ENCODE measurements around the gene TULP4. TPM values are rescaled to one million over a fixed set of nuclear protein-coding genes. Genes with fewer than 3 reads are reported as not detected.
A peak's percentile ranks its signal among the peaks of the same experiment; 100 is the strongest.

Gene TULP4
- total and polyA plus RNA-seq, 2 donors (not counting 1 experiment from before 2014, with no cell fraction given) = 12.0 to 90.0 TPM

DNA sequence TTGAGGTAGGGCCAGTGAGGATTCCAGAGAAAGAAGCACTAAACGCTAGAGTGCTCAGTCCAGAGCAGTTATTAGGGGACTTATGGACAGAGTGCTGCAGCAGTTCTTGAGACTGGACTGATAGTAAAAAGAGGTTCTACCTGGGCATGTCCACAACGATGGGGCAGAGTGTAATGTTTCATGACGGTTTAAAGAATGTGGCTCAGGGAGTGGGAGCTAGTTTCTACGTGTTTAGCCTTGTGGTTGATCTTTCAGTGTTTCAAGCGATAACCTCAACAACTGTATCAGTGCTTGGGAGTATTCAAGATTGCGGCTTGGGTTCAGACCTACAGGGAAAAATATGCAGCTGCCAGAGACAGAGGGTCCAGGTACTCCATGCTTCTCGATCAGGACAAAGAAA, 67.1 kb downstream of the TULP4 start:
- intact Hi-C loops (cut with micrococcal nuclease) = no loop called here
- peaks cover 0 to 1% of the 10 kb centered on the region in 2 experiments for H3K36me3 ChIP-seq (replicated peaks in 1 of 2; ENCODE audit: control extremely low read depth in 1 of 2, control insufficient read depth in 1 of 2, extremely low read depth in 1 of 2, insufficient read depth in 2 of 2, low read length in 1 of 2)
- H3K9me3 ChIP-seq (ENCODE audit: control extremely low read depth in 1 of 3, control insufficient read depth in 2 of 3, insufficient read depth in 1 of 3, low read length in 2 of 3) = no peaks in the 10 kb centered on the region
- H3K4me3 ChIP-seq (ENCODE audit: control extremely low read depth in 1 of 5, extremely low read depth in 1 of 5, insufficient read depth in 1 of 5, low read depth in 2 of 5, low read length in 4 of 5) = no peak overlapping the region
- WGBS (ENCODE audit: insufficient coverage) = over 99% methylated on average over 7 of the region's 7 CpGs
- no peaks in the 10 kb centered on the region for H3K27me3 Mint-ChIP-seq
- ATAC-seq (ENCODE audit: low read depth) = no peak
- H3K27ac ChIP-seq (ENCODE audit: low read length in 2 of 2) = no peak overlapping the region
- no peaks in the 10 kb centered on the region for H3K9me3 Mint-ChIP-seq (ENCODE audit: insufficient read depth)
- peaks cover 8% of the 10 kb centered on the region for H4K20me1 ChIP-seq (ENCODE audit: control insufficient read depth, insufficient read depth, low read length, poor library complexity, severe bottlenecking)
- TF ChIP-seq CTCF (IDR thresholded peaks at IDR 0.05) (no peak), EZH2 (IDR thresholded peaks at IDR 0.05; ENCODE audit: borderline replicate concordance, insufficient read depth, low read depth, low read length, poor library complexity, severe bottlenecking) (no peak)
- H3K79me2 ChIP-seq (ENCODE audit: control insufficient read depth, insufficient read depth, low read length) = peaks cover 16% of the 10 kb centered on the region
- H3K4me2 ChIP-seq (replicated peaks; ENCODE audit: low read depth, low read length, poor library complexity, severe bottlenecking) = peak overlapping the region; percentile 44
- peaks cover 38% of the 10 kb centered on the region for H3K4me1 Mint-ChIP-seq
- no peak overlapping the region for H3K9ac ChIP-seq (ENCODE audit: low read length)
- no peaks in the 10 kb centered on the region for H3K27me3 ChIP-seq (replicated peaks in 1 of 4; ENCODE audit: control extremely low read depth in 1 of 4, control insufficient read depth in 3 of 4, insufficient read depth in 4 of 4, low read length in 3 of 4)
- CTCF ChIA-PET = interaction anchor here (0.9 to 1.6 kb wide), 2 partner anchors 148 to 158 kb away, joined by 3 to 4 read pairs; no protein-coding TSS in a partner anchor
- peaks cover 9 to 20% of the 10 kb centered on the region in 2 donors for H3K4me1 ChIP-seq (ENCODE audit: control insufficient read depth in 2 of 2, insufficient read depth in 2 of 2, low read length in 2 of 2)
- no peak overlapping the region for H3K4me3 Mint-ChIP-seq
- no peak overlapping the region for H2AFZ ChIP-seq (ENCODE audit: insufficient read depth, low read depth, low read length, poor library complexity, severe bottlenecking)
- no peak for DNase-seq
- H3K27ac Mint-ChIP-seq = no peak overlapping the region
- POLR2A ChIA-PET = no interaction called here

DNA sequence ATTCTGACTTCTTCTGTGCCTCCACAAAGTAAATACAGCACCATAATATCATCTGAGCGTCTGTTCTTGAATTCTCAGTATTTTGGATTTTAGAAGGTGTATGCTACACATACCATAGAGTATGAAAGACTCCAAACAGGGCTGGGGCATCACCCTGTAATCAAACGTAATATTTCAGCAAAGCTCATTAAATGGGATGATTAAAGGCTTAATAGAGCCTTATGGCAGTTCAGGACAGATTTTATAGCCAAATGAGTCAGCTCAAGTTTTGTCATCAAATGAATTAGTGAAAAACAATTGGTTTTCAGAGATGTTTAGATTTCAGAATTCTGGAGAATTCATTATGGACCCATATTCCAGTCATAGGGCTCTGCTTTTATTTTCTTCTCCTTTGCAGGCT, 68.9 kb downstream of the TULP4 start:
- ChIA-PET POLR2A (no interaction called here), CTCF (no interaction called here)
- TF ChIP-seq CTCF (IDR thresholded peaks at IDR 0.05) = no peak
- no peak for TF ChIP-seq EZH2 (IDR thresholded peaks at IDR 0.05; ENCODE audit: borderline replicate concordance, insufficient read depth, low read depth, low read length, poor library complexity, severe bottlenecking)
- DNase-seq = no peak
- H2AFZ ChIP-seq (ENCODE audit: insufficient read depth, low read depth, low read length, poor library complexity, severe bottlenecking) = no peak overlapping the region
- no peak overlapping the region for H3K4me3 Mint-ChIP-seq
- no peak for ATAC-seq (ENCODE audit: low read depth)
- H3K27ac ChIP-seq (ENCODE audit: low read length in 2 of 2) = no peak overlapping the region
- peaks cover 0 to 1% of the 10 kb centered on the region in 2 experiments for H3K36me3 ChIP-seq (replicated peaks in 1 of 2; ENCODE audit: control extremely low read depth in 1 of 2, control insufficient read depth in 1 of 2, extremely low read depth in 1 of 2, insufficient read depth in 2 of 2, low read length in 1 of 2)
- intact Hi-C loops (cut with micrococcal nuclease) = loop anchor here (10.0 kb wide), 1 partner anchor 56 kb away; no protein-coding TSS in a partner anchor
- no peak overlapping the region for H3K4me3 ChIP-seq (ENCODE audit: control extremely low read depth in 1 of 5, extremely low read depth in 1 of 5, insufficient read depth in 1 of 5, low read depth in 2 of 5, low read length in 4 of 5)
- no peak overlapping the region for H3K4me2 ChIP-seq (replicated peaks; ENCODE audit: low read depth, low read length, poor library complexity, severe bottlenecking)
- peaks cover 37% of the 10 kb centered on the region for H3K4me1 Mint-ChIP-seq
- H3K79me2 ChIP-seq (ENCODE audit: control insufficient read depth, insufficient read depth, low read length) = peaks cover 19% of the 10 kb centered on the region
- no peaks in the 10 kb centered on the region for H3K27me3 ChIP-seq (replicated peaks in 1 of 4; ENCODE audit: control extremely low read depth in 1 of 4, control insufficient read depth in 3 of 4, insufficient read depth in 4 of 4, low read length in 3 of 4)
- no peak overlapping the region for H3K9ac ChIP-seq (ENCODE audit: low read length)
- no peaks in the 10 kb centered on the region for H3K9me3 ChIP-seq (ENCODE audit: control extremely low read depth in 1 of 3, control insufficient read depth in 2 of 3, insufficient read depth in 1 of 3, low read length in 2 of 3)
- H3K27me3 Mint-ChIP-seq = no peaks in the 10 kb centered on the region
- 80% methylated on average over 1 of the region's 2 CpGs for WGBS (ENCODE audit: insufficient coverage)
- peaks cover 9 to 20% of the 10 kb centered on the region in 2 donors for H3K4me1 ChIP-seq (ENCODE audit: control insufficient read depth in 2 of 2, insufficient read depth in 2 of 2, low read length in 2 of 2)
- no peaks in the 10 kb centered on the region for H3K9me3 Mint-ChIP-seq (ENCODE audit: insufficient read depth)
- H4K20me1 ChIP-seq (ENCODE audit: control insufficient read depth, insufficient read depth, low read length, poor library complexity, severe bottlenecking) = peaks cover 7% of the 10 kb centered on the region
- no peak overlapping the region for H3K27ac Mint-ChIP-seq
